A172 (cell line): ENCODE data around the gene CPSF4. TPM values are rescaled to one million over a fixed set of nuclear protein-coding genes. Genes with fewer than 3 reads are reported as not detected.
A peak's percentile ranks its signal among the peaks of the same experiment; 100 is the strongest.

ENCODE experiments used
- DNase-seq: peaks from one replicate; pipeline ENCODE4 v3.0.0-alpha.2; 2015; ENCODE audit warnings: low spot score
- total RNA-seq: library from RNA; depleted of rRNA; stranded (reverse); fragments of >200 nt; shearing (Covaris generic); gene quantifications from 2 replicates; pipeline ENCODE4 v1.2.3, GENCODE V29; 2014; rRNA removed

Gene CPSF4
- total RNA-seq: 32.0 and 39.0 TPM in 2 replicates

DNA sequence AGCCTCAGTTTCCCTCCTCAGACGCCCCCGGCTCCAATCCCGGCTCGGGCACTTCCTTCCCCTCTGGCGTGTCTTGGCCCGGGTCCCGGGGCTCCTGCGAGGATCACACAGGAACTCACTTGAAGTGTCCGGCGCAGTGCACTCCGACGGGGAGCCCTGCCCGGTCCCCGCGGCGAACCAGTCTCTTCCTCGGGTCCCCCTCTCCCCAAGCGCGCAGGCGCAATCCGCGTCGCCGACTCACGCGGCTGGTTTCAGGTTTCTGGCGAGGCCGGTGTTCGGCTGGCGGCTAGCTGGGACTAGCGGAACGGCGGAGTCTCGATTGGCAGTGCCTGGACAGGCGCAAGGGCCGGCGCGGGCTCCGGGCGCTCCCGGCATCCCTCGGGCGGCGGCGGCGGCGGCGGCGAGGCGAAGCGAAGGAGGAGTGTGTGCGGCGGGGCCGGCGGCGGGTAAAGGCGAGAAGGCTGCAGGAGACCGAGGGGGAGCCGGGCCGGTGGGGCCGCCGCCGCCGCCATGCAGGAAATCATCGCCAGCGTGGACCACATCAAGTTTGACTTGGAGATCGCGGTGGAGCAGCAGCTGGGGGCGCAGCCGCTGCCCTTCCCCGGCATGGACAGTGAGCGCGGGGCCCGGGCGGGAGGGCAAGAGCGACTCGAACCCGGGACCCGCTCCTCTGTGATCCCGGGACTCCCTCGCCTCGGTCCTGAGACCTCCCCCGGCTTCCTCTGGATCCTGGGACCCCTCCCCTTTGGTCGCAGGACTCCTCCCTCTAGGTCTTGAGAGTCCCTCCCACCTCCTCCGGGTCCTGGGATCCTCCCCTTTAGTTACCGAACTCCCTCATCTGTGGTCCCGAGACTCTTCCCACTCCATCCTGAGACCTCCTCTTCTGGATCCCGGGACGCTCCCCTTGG lies at the start of gene CPSF4, which contains the start of gene PTCD1:
Gene CPSF4 (plus strand): TSS at position 371 of the 908 bp plus-strand sequence. CDS start 140 bp downstream, at position 511.
Gene PTCD1 (minus strand): TSS at position 226 of the 908 bp plus-strand sequence. CDS start 3,556 bp downstream, outside the sequence.
- peak; percentile 90 for DNase-seq

DNA sequence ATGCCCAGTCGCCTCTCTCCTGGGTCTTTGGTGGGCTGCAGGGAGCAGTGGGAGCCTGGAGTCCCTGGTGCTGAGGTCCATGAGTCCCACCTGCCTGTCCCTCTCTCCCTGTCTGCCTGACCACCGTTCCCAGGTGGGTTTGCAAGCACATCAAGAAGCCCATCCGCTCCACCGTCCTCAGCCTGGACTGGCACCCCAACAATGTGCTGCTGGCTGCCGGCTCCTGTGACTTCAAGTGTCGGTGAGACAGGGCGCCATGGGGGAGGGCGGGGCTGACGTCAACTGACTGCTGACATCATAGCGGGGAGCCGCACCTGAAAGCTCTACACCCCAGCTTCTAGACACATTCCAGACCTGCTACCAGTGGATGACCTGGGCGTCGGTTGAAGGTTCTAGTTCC lies 49.0 kb upstream of the CPSF4 start:
- no peak for DNase-seq

DNA sequence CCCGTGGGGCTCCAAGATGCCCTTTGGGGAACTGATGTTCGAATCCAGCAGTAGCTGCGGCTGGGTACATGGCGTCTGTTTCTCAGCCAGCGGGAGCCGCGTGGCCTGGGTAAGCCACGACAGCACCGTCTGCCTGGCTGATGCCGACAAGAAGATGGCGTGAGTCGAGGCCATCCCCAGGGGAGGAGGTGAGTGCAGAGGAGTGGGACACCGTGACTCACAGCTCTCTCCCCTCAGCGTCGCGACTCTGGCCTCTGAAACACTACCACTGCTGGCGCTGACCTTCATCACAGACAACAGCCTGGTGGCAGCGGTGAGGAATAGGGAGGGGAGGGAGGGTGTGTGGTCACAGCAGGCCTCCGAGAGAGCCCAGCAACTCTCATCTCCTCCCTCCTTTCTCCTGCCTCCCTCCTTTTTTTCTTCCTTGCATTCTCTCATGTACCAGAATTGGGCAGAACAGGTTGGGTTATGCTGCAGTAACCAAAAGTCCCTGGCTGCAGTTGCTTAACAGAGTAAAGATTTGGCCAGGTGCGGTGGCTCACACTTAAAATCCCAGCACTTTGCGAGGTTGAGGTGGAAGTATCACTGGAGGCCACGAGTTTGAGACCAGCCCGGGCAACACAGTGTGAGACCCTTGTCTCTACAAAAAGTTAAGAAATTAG lies 47.7 kb upstream of the CPSF4 start:
- no peak for DNase-seq

DNA sequence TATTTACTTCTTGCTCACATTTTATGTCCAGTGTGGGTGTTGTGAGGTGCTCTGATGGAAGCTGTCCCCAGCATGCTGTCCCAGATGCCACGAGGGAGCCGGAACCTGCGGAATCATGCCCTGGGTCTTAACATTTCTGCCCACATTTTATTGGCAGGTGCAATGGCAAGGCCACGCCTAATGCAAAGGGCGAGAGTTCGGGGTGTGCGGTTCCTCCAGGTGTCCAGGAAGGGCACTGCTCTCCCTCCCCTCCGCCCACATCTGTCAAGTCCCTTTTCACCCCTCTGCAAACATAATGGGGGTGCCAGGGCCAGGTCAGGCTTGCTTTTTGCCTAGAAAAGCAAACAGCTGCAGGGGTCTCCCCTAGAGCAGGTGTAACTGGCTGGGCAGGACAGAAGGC lies 46.7 kb upstream of the CPSF4 start:
- no peak for DNase-seq

DNA sequence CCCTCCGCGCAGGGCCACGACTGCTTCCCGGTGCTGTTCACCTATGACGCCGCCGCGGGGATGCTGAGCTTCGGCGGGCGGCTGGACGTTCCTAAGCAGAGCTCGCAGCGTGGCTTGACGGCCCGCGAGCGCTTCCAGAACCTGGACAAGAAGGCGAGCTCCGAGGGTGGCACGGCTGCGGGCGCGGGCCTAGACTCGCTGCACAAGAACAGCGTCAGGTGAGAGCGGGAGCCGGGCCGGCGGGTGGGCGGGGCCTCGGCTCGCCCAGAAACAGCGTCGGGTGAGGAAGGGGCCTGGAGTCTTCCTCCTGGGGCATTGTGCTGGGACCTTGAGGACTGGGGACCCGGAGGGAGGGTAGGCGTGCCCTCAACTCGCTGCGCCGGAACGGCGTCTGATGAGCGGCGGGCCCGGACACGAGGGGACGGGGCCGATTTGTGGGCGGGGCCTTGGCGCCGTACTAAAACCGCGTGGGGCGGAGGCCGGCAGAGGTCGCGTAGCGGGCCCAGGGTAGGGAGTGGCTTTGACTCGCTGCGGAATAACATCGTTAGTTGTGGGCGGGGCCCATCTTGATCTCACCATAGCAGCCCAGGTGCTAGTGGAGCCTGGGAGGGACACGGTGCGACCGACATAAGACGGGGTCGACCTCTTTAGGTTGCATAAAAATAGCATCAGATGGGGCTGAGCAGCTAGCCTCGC lies 45.9 kb upstream of the CPSF4 start:
- no peak for DNase-seq

DNA sequence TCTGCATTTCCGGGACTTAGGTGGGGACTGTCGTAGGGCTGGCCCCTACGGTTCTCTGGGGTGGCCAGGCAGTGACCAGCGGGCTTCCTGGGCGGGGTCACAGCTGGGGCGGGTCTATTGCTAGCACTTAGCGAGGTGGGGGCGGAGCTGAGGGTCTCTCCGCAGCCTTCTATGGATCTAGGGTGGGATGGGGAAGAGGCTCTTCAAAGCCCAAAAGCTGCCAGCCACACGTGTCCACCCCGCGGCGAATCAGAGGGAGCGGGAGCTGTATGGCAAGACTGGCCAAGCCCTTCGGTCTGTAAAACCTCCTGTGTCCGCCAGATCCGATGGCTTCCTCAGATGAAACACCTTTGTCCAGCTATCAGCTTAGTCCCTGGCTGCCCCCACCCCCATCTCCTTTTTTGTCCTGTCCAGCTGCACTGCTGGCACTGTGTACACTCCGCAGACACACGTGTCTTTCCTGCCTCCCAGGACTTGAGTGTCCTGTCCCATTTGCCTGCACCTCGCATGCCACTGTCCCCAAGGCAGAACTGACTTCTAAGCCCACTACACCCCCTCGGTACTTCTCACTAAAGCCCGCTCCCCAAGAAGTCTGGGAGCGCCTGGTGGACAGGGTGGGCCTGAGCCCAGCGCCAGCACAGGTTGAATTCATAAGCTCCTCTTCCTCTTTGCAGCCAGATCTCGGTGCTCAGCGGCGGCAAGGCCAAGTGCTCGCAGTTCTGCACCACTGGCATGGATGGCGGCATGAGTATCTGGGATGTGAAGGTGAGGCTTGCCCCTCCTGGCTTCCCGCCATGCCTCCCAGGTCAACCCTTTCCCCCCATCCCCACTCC lies 45.2 kb upstream of the CPSF4 start:
- DNase-seq: no peak

DNA sequence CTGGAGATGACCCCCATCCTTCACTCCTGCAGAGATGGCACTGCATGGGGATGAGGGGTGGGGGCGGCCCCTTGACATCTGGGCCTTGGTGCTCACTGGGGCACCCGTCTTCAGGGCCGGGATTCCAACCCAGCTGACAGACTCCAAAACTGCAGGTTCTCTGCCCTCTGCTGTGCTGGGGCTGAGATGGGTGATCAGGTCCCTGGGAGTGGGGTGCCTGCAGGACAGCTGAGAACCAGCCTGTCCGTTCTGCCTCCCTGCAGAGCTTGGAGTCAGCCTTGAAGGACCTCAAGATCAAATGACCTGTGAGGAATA lies 44.6 kb upstream of the CPSF4 start:
- no peak for DNase-seq

DNA sequence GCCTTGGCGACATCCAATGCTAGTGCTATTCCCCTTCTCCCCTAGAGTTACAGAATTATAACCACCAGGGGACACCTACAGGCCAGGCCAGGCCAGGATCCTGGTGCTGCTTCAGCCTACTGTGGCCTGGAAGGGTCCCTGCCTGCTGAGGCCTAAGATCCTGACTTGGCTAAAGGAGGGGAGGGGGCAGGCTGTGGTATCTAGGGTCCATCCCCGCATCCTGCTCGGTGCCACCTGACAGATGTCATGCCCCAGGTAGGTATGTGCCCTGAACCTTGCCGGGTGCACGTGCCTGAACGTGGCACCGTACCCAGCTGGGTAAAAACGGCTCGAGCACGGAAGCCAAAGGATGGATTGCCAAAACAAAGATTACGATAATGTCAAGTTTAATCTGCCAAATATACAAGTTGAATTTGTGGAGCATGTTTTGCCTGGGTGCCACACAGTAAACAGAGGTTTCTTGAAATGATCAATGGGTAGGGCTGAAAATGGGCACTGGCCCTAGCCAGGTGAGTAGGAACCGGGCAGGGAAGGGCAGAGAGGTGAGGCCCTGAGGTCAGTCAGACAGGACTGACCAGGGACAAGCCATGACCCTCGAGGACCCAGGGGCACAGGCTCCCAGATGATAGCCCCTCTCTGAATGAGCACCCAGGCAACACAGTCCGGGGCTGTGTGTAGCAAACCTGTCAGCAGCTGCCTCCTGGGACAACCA lies 43.0 kb upstream of the CPSF4 start:
- no peak for DNase-seq

DNA sequence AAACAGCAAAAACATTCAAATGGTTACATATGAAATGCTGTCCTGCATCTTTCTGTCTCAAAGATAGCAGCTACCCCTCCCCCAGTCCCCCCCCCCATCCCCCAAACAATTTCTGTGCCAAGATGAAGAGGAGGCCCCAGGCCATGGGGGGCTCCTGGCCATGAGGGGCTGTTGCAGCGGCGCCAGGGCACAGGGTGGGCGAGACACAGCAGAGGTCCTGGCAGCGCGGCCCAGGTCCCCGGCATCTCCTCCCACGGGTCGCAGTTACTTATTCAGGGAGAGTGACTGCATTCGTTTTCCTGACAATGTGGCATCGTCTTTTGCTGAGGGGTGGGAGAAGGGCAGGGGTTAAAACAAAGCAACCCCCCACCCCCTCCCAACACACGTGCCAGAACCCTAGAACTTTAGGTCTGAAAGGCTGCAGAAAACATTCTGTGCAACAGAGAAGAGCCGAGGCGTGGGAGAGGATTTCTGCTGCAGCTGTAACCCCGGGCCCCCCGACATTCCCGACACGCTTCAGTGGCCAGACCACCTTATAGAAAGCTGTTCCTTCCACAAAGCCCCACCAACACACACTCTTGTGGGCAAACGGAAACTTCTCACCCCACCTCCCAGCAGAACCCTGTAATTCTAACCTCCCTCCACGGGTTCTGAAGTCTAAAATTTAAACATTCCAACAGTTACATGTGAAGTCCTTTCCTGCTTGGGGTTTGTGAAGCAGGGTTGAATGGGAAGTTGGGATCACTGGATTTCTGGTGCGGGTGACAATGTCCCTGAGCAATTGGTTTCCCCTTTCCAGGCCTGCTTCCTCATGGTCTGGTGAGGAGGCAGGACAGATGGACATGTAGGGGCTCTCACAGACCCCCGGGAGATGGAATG lies 42.1 kb upstream of the CPSF4 start:
- DNase-seq: no peak

DNA sequence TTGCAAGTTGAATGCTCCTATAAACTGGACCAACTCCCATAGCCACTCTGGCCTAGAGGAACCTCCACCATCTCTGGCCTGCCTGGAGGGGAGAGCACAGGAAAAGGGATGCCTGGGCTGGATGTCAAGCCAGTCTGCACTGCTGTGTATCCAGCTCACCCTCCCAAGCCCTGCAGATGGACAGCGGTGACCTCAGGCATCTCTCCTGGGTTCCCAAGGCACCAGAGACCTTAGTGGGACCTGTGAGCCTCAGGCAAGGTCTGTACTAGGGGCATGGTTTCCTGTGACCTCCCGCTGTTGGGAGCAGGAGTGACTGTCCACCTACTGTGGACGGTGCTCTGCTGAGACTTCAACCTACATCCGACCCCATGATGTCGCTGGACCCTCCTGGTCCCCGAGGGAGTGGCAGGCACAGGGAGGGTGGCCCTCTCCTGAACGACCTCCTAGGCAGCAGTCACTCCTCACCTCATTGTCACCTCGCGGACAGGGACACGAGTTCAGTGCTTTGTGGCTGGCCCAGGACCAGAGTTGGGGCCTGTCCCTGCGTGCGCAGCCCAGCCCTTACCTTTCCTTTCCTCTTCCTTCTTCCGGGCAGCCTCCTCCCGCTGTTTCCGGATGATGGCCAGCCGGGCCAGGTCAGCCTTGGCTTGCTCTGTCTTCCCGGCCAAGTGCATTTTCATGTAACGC lies 41.3 kb upstream of the CPSF4 start:
- DNase-seq: no peak

DNA sequence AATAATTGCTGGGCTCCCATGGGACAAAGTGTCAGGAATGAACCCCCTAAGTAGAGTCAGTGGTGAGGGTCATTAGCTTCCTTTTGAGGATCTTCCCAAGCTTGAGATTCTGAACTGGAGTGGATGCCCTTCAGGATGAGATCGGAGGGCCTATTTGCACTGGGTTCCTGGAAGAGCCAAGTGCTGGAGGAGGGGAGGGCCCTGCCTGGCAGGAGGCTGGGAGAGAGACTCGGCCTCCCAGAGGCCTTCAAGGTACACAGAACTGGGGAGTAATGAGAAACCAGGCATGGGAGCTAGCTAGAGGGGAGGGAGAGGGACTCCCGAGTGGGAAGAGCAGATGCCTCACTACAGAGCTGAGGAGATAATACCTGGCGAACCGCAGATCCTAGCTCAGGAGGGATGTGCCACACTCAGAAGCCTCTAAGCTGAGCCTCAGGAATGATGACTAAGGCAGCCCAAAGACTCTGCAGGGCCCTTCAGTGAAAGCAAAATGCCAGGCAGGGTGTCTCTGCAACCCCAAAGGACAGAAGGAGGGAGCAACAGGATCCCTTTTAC lies 39.8 kb upstream of the CPSF4 start:
- no peak for DNase-seq

DNA sequence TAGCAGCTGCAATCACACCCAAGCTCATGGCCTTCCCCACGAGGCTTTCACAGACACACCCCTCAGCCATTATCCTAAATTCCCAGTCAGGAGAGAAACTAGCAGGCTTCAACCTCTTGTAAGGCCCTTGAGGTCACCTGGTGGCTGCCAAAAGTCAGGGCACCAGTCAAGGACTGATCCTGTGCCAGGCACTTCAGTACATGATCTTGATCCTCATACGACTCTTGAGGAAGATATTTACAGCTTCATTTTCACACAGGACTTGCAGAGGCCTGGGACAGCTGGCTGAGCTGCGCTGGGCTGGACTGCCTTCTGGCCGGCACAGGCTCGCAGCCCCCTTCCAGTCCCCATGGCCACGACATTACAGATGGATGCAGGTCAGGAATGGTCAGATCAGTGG lies 39.1 kb upstream of the CPSF4 start:
- no peak for DNase-seq

DNA sequence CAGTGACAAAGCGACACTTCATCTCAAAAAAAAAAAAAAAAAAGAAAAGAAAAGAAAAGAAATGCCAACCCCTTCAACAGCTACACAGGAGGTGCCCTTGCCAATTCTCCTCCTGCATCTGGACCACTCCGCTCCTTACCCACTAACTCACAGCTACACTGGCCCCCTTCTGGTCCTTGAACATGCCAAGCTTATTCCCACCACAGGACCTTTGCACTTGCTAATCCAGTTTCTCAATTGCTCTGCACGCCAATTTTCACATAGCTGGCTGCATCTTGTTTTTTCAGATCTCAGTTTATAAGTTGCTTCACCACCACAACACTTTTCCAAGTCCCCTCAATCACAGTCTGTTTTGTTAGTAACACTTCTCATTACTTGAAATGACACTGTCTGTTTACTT lies 35.9 kb upstream of the CPSF4 start:
- no peak for DNase-seq

DNA sequence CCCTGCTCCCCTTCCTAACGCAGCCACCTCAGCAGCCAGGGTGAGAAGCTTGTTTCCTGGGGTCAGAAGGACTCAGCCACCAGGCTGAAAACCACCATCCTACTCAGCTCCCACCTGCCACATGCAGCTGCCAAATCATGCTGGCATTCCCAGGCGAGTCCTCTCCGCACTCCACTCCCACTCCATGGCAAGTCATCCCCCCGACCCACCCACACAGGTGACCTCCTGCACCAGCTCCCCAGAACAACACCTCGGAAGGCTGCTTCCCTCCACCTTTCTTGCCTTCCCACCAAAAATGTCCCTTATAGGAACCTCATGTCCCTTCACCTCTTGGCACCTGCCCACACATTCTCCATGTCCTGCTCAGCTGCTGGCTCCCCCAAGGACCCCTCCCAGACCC lies 35.0 kb upstream of the CPSF4 start:
- DNase-seq: no peak

DNA sequence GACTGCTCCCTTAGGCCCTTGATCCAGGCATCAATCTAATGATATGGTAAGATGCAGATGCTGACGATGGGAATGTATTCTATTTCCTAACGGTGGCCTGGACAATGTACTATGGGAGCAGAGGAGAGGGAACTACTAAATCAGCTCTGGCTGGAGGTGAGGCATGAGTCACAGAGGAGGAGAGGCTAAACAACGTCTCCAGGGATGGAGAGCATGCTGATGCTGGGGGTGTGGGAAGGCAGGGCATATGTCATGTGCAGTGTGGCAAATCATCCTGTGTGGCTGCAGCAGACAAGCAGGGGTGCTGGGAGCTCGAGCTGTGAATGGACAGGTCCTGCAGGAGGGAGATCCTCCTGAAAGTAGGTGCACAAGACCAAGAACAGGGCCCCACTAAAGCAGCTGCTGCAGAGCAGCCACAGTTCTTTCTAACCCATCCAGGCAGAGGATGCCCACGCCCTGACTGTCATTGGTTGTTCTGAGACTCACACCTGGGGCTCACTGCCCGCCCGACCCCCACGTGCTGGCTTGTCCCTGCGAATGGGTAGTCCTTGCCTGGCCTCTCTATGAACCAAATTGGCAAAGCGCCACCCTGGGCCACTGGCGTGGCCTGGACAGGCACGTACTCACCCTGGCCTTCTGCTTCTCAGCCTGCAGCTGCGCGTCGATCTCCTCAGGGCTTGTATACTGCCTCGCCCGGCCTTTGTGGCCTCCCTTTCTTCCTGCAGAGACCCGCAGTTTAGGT lies 34.3 kb upstream of the CPSF4 start:
- peak; percentile 58 for DNase-seq

DNA sequence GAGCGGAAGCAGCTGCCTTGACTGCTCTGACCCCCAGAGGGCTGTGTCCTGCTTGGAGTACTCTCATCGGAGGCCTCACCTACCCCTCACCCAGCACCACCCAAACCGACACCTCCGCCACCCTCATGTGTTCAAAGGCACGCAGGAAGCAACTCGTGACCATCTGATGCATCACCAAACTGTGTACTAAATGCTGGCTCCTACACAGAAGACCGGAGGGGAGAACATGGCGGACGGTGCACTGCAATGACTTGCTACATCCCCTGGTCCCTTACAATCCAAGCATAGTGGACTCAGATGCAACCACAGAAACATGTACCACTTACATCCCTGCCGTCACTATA lies 33.8 kb upstream of the CPSF4 start:
- DNase-seq: no peak

DNA sequence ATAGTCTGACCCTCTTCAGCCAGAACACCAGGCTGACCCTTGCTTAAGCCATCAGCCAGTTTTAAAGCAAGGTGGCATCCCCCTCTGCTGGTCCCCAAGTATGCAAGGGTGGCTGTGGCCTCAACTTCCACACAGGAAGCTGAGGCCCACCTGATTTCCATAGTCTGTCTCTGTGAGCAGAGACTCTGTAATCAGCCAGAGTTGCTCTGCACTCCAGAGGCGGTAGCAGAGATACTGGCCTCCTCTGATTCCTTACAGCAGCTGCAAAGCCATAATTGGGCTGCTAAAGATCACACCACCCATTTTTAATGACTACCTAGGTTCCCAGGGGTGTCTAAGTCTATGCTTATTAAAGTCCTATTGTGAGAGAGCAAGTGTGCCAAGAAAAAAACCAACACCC lies 32.2 kb upstream of the CPSF4 start:
- no peak for DNase-seq

DNA sequence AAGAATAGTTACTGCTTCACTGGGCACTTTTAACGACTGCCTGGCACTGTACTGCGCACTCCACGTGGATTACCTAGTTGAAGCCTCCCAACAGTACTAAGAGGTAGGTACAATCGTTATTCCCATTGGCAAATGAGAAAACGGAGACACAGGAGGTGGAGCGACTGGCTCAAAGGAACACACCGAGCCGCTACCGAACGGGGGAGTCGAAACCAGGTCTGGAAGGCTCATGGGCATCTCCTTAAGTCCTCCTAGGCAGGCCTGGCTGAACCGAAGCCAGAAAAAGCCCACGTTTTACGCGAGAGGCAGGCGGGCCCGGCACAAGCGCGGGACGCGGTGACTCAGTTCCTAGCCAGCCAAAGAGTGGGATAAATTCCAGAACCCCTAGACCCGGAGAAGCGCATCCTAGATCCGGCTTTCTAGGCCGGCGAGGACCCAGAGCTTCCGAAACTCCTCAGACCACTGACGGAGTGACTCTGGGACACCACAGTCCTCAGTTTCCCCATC lies 30.8 kb upstream of the CPSF4 start:
- peak; percentile 62 for DNase-seq
